ENCODE data around the gene B4GALNT4. TPM values are rescaled to one million over a fixed set of nuclear protein-coding genes. Genes with fewer than 3 reads are reported as not detected.
A peak's percentile ranks its signal among the peaks of the same experiment; 100 is the strongest.
"Not testable (repeated sequence)": the region's sequence is repeated elsewhere in the genome, so short reads cannot be mapped to it uniquely, and the experiment has no call there.

B4GALNT4 gene
- total RNA-seq, 2 experiments from 2014 or later: 0.32 TPM; not detected in 1

DNA sequence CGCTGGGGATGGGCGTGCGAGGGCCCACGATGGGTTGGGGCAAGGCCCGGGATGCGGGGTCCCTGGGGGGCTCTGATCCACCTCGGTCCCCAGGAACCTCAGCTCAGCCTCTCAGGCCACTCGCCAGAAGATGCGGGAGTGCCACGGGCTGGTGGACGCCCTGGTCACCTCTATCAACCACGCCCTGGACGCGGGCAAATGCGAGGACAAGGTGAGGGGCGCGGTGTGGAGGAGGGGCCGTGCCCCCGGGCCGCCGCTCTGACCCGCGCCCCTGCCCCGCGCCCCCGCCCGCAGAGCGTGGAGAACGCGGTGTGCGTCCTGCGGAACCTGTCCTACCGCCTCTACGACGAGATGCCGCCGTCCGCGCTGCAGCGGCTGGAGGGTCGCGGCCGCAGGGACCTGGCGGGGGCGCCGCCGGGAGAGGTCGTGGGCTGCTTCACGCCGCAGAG lies 31.0 kb downstream of the B4GALNT4 start:
- CTCF ChIA-PET: no interaction called here
- Mint-ChIP-seq H3K4me3 (no peak overlapping the region), H3K27me3 (no peaks in the 10 kb centered on the region), H3K36me3 (no peaks in the 10 kb centered on the region), H3K4me1 (no peaks in the 10 kb centered on the region), H3K9me3 (ENCODE audit: low read depth) (no peaks in the 10 kb centered on the region), H3K27ac (no peak overlapping the region)
- ATAC-seq (no peak), DNase-seq (no peak)

GRCh38 chr11:401196-401595 lies 31.9 kb downstream of the B4GALNT4 start:
- CTCF ChIA-PET, H3K27ac Mint-ChIP-seq: not testable (repeated sequence)

GRCh38 chr11:403021-403760 lies 33.9 kb downstream of the B4GALNT4 start:
- no peak overlapping the region for H3K4me3 Mint-ChIP-seq
- CTCF ChIA-PET: interaction anchor here (1.6 to 8.4 kb wide), 2 partner anchors 46 to 116 kb away, joined by 4 to 95 read pairs; partner anchors contain the start of gene PTDSS2
- peaks cover 9% of the 10 kb centered on the region for H3K4me1 Mint-ChIP-seq
- DNase-seq: no peak
- no peak overlapping the region for H3K27ac Mint-ChIP-seq
- no peak for ATAC-seq
- no peaks in the 10 kb centered on the region for H3K36me3 Mint-ChIP-seq
- no peaks in the 10 kb centered on the region for H3K9me3 Mint-ChIP-seq (ENCODE audit: low read depth)
- H3K27me3 Mint-ChIP-seq: no peaks in the 10 kb centered on the region

More at GRCh38 chr11:401196-401595, 31.9 kb downstream of the B4GALNT4 start:
- H3K9me3 Mint-ChIP-seq (ENCODE audit: low read depth); H3K27me3 Mint-ChIP-seq; H3K4me3 Mint-ChIP-seq; DNase-seq; H3K36me3 Mint-ChIP-seq; H3K4me1 Mint-ChIP-seq; ATAC-seq: not testable (repeated sequence)

DNA sequence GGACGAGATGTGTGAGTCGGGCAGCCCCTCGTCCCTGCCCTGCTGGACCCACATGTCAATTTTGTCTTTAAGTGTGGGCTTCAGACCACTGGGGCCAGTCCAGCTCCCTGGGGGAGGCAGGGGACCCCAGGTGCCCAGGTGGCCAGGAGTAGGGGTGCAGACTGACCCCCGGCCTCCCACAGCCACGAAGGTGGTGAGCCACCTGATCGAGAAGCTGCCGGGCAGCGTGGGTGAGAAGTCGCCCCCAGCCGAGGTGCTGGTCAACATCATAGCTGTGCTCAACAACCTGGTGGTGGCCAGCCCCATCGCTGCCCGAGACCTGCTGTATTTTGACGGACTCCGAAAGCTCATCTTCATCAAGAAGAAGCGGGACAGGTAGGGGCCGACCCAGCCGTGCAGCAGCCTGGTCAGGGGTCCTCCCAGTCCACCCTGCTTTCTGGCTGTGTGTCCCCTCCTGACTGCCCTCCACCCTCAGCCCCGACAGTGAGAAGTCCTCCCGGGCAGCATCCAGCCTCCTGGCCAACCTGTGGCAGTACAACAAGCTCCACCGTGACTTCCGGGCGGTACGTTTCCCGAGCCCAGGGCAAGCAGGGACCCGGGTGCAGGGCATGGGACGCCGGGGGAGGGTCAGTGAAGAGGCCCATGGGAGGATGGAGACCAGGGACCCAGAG lies 34.6 kb downstream of the B4GALNT4 start:
- Mint-ChIP-seq H3K27me3 (no peaks in the 10 kb centered on the region), H3K4me1 (peaks cover 13% of the 10 kb centered on the region), H3K36me3 (no peaks in the 10 kb centered on the region), H3K4me3 (no peak overlapping the region), H3K27ac (no peak overlapping the region), H3K9me3 (ENCODE audit: low read depth) (no peaks in the 10 kb centered on the region)
- DNase-seq (no peak), ATAC-seq (no peak)
- CTCF ChIA-PET: interaction anchor here (1.6 to 8.4 kb wide), 2 partner anchors 45 to 115 kb away, joined by 4 to 95 read pairs; partner anchors contain the start of gene PTDSS2

- Mint-ChIP-seq H3K4me3 (no peak overlapping the region), H3K36me3 (no peaks in the 10 kb centered on the region), H3K27me3 (no peaks in the 10 kb centered on the region), H3K27ac (no peak overlapping the region), H3K9me3 (ENCODE audit: low read depth) (no peaks in the 10 kb centered on the region), H3K4me1 (peaks cover 13% of the 10 kb centered on the region)
- CTCF ChIA-PET: interaction anchor here (1.6 to 8.4 kb wide), 3 partner anchors 8 to 114 kb away, joined by 4 to 95 read pairs (median 19); partner anchors contain the start of gene PTDSS2
- ATAC-seq: no peak
- DNase-seq: no peak
Measured at GRCh38 chr11:404551-405264, 35.4 kb downstream of the B4GALNT4 start.

DNA sequence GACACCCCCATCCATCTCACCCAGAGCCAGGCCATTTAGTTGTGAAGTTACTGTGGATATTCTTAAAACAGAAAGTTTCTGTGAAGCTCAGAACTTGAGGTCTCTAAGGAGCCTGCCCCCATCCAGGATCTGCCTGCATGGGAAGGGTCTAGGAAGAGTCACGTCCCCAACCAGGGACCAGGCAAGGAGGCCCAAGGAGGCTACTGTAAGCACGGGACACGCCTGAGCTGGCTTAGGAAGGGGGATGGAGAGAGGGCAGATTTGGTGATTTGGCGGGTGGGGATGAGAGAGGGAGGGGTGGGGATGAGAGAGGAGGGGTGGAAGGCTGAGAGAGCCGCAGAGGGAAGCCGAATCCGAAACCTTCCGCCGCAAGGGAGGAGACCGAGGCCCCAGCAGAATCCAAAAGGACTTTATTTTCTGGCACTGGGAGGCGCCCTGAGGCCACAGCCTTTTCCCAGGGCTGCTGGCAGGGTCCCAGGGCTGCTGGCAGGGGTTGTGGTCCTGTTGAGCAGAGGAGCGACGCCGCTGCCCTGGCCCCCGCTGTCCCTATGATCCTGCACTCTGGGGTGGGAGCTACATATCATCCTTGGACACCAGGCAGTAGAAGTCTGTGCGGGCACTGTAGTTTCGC lies 36.1 kb downstream of the B4GALNT4 start:
- Mint-ChIP-seq H3K27me3 (no peaks in the 10 kb centered on the region), H3K27ac (no peak overlapping the region), H3K9me3 (ENCODE audit: low read depth) (no peaks in the 10 kb centered on the region), H3K4me3 (no peak overlapping the region), H3K36me3 (no peaks in the 10 kb centered on the region), H3K4me1 (peaks cover 13% of the 10 kb centered on the region)
- CTCF ChIA-PET: interaction anchor here (1.5 to 8.4 kb wide), 5 partner anchors 8 to 155 kb away, joined by 5 to 95 read pairs (median 19); partner anchors contain the start of genes PTDSS2 and SIGIRR
- DNase-seq (no peak), ATAC-seq (no peak)

DNA sequence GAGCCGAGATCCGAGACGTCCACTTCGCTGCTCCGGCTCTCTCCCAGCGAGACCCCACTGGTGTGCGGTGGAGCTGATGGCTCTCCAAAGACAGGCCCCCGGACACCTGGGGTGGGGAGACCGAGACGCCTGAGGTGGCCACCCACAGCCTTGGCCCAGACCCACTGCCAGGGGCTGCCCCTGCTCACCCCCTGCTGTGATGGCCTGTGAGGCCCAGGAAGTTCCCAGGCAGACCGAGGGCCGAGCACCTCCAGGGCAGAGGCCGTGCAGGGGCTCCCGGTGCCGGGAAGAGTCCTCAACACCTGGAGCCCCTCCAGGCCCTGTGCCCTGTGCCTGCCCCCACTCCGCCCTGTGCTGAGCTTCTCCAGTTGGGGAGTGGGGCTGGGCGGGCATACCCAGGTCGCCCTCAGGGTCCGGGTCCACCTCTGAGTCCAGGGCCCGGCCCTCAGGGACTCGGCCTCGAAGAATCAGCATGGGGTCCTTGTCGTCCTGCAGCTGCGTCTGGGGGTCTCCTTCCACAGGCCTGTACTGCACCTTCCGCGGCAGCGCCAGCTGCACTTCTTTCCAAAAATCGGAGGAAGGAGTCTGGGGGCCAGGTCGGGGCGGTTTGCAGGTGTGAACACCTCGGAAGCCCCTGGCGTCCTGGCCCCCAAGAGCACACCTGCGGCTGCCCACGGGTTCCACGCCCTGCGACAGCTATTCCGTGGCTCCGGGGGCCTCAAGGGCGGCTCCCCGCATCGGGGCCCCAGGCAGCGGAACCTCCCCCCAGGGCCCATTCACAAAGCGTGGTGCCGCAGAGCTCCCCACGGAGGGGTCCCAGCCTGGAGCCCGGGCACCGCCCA lies 36.9 kb downstream of the B4GALNT4 start:
- CTCF ChIA-PET: interaction anchor here (1.2 to 8.4 kb wide), 9 partner anchors 9 to 169 kb away, joined by 3 to 95 read pairs (median 7); partner anchors contain the start of genes PSMD13, PTDSS2 and SIGIRR
- H3K36me3 Mint-ChIP-seq: no peaks in the 10 kb centered on the region
- H3K27me3 Mint-ChIP-seq: no peaks in the 10 kb centered on the region
- ATAC-seq (no peak), DNase-seq (no peak)
- no peak overlapping the region for H3K27ac Mint-ChIP-seq
- H3K4me3 Mint-ChIP-seq: peak overlapping the region; percentile 9
- peaks cover 13% of the 10 kb centered on the region for H3K4me1 Mint-ChIP-seq
- H3K9me3 Mint-ChIP-seq (ENCODE audit: low read depth): no peaks in the 10 kb centered on the region

- Mint-ChIP-seq H3K27ac (peak overlapping the region; percentile 49), H3K27me3 (no peaks in the 10 kb centered on the region), H3K9me3 (ENCODE audit: low read depth) (no peaks in the 10 kb centered on the region), H3K4me3 (peak overlapping the region; percentile 9), H3K4me1 (peaks cover 13% of the 10 kb centered on the region), H3K36me3 (no peaks in the 10 kb centered on the region)
- DNase-seq (peak; percentile 95), ATAC-seq (peak; percentile 91)
- CTCF ChIA-PET: interaction anchor here (0.6 to 8.4 kb wide), 12 partner anchors 9 to 170 kb away, joined by 3 to 95 read pairs (median 5); partner anchors contain the start of genes PSMD13, PTDSS2, RNH1 and SIGIRR
Measured at GRCh38 chr11:406796-407650, 37.7 kb downstream of the B4GALNT4 start.

GRCh38 chr11:407651-408123 lies 38.4 kb downstream of the B4GALNT4 start:
- no peaks in the 10 kb centered on the region for H3K27me3 Mint-ChIP-seq
- H3K27ac Mint-ChIP-seq: peak overlapping the region; percentile 49
- ATAC-seq (no peak), DNase-seq (no peak)
- peaks cover 15% of the 10 kb centered on the region for H3K4me1 Mint-ChIP-seq
- H3K9me3 Mint-ChIP-seq (ENCODE audit: low read depth): no peaks in the 10 kb centered on the region
- CTCF ChIA-PET: interaction anchor here (0.9 to 8.4 kb wide), 8 partner anchors 8 to 170 kb away, joined by 3 to 95 read pairs (median 6); partner anchors contain the start of genes PSMD13, PTDSS2, RNH1 and SIGIRR
- H3K4me3 Mint-ChIP-seq: no peak overlapping the region
- H3K36me3 Mint-ChIP-seq: no peaks in the 10 kb centered on the region

GRCh38 chr11:408154-409007 lies 39.1 kb downstream of the B4GALNT4 start:
- Mint-ChIP-seq H3K9me3 (ENCODE audit: low read depth) (no peaks in the 10 kb centered on the region), H3K4me1 (peaks cover 22% of the 10 kb centered on the region), H3K36me3 (no peaks in the 10 kb centered on the region), H3K4me3 (no peak overlapping the region), H3K27me3 (no peaks in the 10 kb centered on the region), H3K27ac (no peak overlapping the region)
- ATAC-seq (no peak), DNase-seq (no peak)
- CTCF ChIA-PET: interaction anchor here (1.3 to 8.4 kb wide), 4 partner anchors 8 to 110 kb away, joined by 3 to 95 read pairs (median 18); partner anchors contain the start of genes PTDSS2 and SIGIRR
